HEK293T (cell line): ENCODE results near the gene HOXB2.
A peak's percentile ranks its signal among the peaks of the same experiment; 100 is the strongest.

ENCODE experiments used
- CTCF ChIA-PET: fragments of 350-600 bp; formaldehyde crosslinking; extraction: SDS; loops from one replicate; lab custom pipeline; 2021; ENCODE audit warnings: antibody characterized with exemption, inconsistent platforms; lab: Yijun Ruan, JAX
- POLR2A ChIA-PET: fragments of 350-600 bp; formaldehyde crosslinking; extraction: SDS; loops from one replicate; lab custom pipeline; 2020; ENCODE audit warnings: antibody characterized with exemption, inconsistent platforms; lab: Yijun Ruan, JAX
- DNase-seq: peaks from one replicate; pipeline ENCODE4 v3.0.0; 2012; ENCODE audit warnings: mixed read lengths; ENCODE audit errors: extremely low spot score
- ARNT ChIP-seq: fragments of 450-650 bp; IDR thresholded peaks from 2 replicates; pipeline ENCODE4 v1.6.1; 2017; ENCODE audit warnings: mild to moderate bottlenecking
- BHLHE40 ChIP-seq: fragments of 450-650 bp; IDR thresholded peaks from 2 replicates; pipeline ENCODE4 v1.6.1; 2016; ENCODE audit warnings: mild to moderate bottlenecking, moderate library complexity, borderline replicate concordance
- CTBP1 ChIP-seq: fragments of 450-650 bp; IDR thresholded peaks from 2 replicates; pipeline ENCODE4 v1.6.1; 2016; ENCODE audit warnings: borderline replicate concordance
- ELF4 ChIP-seq: fragments of 450-650 bp; IDR thresholded peaks from 2 replicates; pipeline ENCODE4 v1.6.1; 2017; ENCODE audit warnings: antibody characterized with exemption
- FOXA1 ChIP-seq: fragments of 450-650 bp; IDR thresholded peaks from 2 replicates; pipeline ENCODE4 v1.6.1; 2016; ENCODE audit warnings: mild to moderate bottlenecking
- FOXK2 ChIP-seq: fragments of 450-650 bp; IDR thresholded peaks from 2 replicates; pipeline ENCODE4 v1.6.1; 2016; ENCODE audit warnings: mild to moderate bottlenecking
- FOXM1 ChIP-seq: fragments of 450-650 bp; IDR thresholded peaks from 2 replicates; pipeline ENCODE4 v1.6.1; 2017; ENCODE audit warnings: mild to moderate bottlenecking, borderline replicate concordance
- HDGF ChIP-seq: fragments of 450-650 bp; IDR thresholded peaks from 2 replicates; pipeline ENCODE4 v1.6.1; 2017; ENCODE audit warnings: antibody characterized with exemption, borderline replicate concordance
- L3MBTL2 ChIP-seq: fragments of 450-650 bp; conservative IDR thresholded peaks from 2 replicates; pipeline ENCODE4 v1.6.1; 2016; ENCODE audit warnings: mild to moderate bottlenecking
- LEF1 ChIP-seq: fragments of 450-650 bp; IDR thresholded peaks from 2 replicates; pipeline ENCODE4 v1.6.1; 2017; ENCODE audit warnings: mild to moderate bottlenecking, borderline replicate concordance
- NFRKB ChIP-seq: fragments of 450-650 bp; IDR thresholded peaks from 2 replicates; pipeline ENCODE4 v1.6.1; 2016; ENCODE audit warnings: mild to moderate bottlenecking, moderate library complexity
- SP1 ChIP-seq: fragments of 450-650 bp; IDR thresholded peaks from 2 replicates; pipeline ENCODE4 v1.6.1; 2017
- SUZ12 ChIP-seq: fragments of 450-650 bp; IDR thresholded peaks from 2 replicates; pipeline ENCODE4 v1.6.1; 2016; ENCODE audit warnings: mild to moderate bottlenecking
- TARDBP ChIP-seq: fragments of 450-650 bp; IDR thresholded peaks from 2 replicates; pipeline ENCODE4 v1.6.1; 2016
- ZNF384 ChIP-seq: fragments of 450-650 bp; IDR thresholded peaks from 2 replicates; pipeline ENCODE4 v1.6.1; 2016
- TF ChIP-seq, protein P1 (sequence below): fragments of 450-650 bp; IDR thresholded peaks from 2 replicates; pipeline ENCODE4 v1.6.1; 2016

The HOXB2 gene

DNA sequence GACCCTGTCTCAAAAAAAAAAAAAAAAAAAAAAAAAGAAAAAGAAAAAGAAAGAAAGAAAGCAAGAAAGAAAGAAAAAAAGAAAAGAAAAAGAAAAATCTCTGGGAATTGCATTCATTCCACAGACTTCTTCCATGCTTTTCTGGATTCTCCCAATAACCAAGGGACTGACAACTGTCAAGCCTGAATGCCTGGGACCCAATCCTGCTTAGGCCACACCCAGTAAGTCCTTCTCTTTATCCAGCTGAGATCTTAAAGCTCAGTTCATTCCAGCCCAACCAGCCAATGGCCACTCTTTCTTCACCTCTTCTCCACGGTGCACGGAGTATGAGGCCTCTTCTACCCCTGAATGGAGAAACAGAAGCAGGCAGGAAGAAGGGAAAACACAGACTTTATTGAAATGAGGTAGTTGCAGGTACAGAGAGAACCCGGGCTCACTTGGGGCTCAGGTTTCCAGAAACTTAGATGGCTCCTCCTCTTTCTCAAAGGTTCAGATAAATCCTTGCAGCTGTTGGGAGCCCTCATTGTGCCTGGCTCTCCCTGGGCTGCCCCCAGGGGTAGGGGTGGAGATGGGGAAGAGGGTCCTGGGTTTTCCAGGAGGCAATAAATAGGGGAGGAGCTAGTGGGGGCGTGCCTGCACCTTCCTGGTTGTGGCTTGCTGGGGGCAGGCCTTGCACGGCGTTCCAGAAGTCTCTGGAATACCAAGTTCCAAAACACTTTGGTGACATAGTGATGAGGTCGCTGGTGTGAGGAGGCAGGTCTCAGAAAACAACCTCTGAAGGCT lies 16.6 kb downstream of the HOXB2 start:
- DNase-seq: no peak
- TF ChIP-seq TARDBP (no peak), ZNF384 (peak; percentile 61; the same call in 1 of the 2 replicates)
- ChIA-PET CTCF (no interaction called here), POLR2A (interaction anchor here (0.9 kb wide), 1 partner anchor 18 kb away, joined by 3 read pairs; no protein-coding TSS in a partner anchor)

DNA sequence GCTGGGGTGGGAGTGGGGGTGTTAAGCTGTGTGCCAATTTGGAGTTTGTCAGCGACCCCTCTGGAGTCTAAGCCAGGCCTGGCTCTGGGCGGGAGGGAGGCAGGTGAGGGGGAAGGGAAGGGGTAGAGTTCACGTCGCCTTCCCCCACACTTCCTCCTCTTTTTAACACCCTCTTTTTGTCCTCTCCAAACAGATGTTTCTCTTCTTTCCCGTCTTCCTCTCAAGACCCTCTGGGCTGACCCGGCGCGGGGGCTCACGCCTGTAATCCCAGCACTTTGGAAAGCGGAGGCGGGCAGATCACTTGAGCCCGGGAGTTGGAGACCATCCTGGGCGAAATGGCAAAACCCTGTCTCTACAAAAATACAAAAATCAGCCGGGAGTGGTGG lies 17.4 kb downstream of the HOXB2 start:
- TF ChIP-seq NFRKB (no peak), ZNF384 (no peak), ELF4 (no peak)
- CTCF ChIA-PET: no interaction called here
- no peak for DNase-seq
- POLR2A ChIA-PET: no interaction called here

DNA sequence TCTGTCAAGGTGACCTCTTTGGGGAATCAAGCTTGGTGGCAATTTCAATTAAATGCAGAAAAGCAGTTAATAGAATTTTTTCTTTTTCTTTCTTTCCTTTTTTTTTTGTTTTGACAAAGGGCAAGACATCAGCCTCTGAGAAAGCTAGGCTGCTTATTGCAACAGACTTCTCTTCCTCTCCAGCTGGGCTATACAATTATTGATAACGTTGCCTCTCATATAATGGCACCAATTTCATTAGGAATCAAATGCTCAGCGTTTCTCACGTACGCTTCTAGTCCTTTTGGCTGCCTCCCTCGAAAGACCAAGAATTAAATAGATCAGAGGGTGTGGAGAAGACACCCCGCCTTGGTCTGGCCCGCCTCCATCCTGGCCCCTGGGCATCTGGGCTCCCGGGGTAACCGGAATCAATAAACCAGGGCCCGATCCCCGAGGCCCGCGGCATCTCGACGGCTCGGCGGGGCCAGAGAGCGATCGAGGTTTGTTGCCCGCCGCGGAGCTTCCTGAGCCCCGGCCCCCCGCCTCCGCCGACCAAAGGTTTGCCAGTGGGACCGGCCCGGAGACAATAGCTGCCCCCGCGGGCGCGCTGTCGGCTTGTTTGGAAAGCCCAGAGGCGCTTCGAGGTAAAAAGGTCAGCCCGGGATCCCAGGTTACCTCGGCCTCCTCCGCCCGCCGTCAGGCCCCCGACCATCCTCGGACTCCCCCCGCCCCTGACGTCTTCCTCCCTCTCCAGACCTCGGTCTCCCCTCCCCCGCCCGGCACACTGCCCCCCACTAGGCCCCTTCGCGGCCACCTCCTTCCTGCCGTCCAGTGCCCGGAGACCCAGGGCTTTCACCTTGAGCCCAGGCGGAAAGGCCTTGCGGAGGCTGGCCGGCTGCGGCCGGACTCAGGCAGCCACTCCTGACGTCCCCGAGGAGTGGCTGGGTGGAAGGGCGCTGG lies 18.0 kb downstream of the HOXB2 start:
- DNase-seq: no peak
- TF ChIP-seq, protein P1, sequence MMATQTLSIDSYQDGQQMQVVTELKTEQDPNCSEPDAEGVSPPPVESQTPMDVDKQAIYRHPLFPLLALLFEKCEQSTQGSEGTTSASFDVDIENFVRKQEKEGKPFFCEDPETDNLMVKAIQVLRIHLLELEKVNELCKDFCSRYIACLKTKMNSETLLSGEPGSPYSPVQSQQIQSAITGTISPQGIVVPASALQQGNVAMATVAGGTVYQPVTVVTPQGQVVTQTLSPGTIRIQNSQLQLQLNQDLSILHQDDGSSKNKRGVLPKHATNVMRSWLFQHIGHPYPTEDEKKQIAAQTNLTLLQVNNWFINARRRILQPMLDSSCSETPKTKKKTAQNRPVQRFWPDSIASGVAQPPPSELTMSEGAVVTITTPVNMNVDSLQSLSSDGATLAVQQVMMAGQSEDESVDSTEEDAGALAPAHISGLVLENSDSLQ: no peak
- TF ChIP-seq L3MBTL2: no peak
- TF ChIP-seq TARDBP: no peak
- no peak for TF ChIP-seq LEF1
- TF ChIP-seq ELF4: no peak
- no peak for TF ChIP-seq FOXM1
- no peak for TF ChIP-seq FOXA1
- TF ChIP-seq BHLHE40: no peak
- no peak for TF ChIP-seq SUZ12
- TF ChIP-seq NFRKB: no peak
- no peak for TF ChIP-seq ARNT
- TF ChIP-seq HDGF: no peak
- TF ChIP-seq SP1: no peak
- TF ChIP-seq ZNF384: no peak
- TF ChIP-seq FOXK2: no peak
- no peak for TF ChIP-seq CTBP1
- ChIA-PET POLR2A (no interaction called here), CTCF (no interaction called here)

GRCh38 chr17:48523010-48523409 lies 21.9 kb downstream of the HOXB2 start:
- no peak for DNase-seq
- no peak for TF ChIP-seq HDGF
- no peak for TF ChIP-seq SP1
- no peak for TF ChIP-seq BHLHE40
- TF ChIP-seq FOXM1: no peak
- TF ChIP-seq ZNF384: no peak
- TF ChIP-seq TARDBP: no peak
- TF ChIP-seq L3MBTL2: no peak
- TF ChIP-seq ELF4: no peak
- CTCF ChIA-PET: interaction anchor here (1.1 to 1.4 kb wide), 3 partner anchors 10 to 25 kb away, joined by 4 to 7 read pairs (median 5); no protein-coding TSS in a partner anchor
- POLR2A ChIA-PET: interaction anchor here (0.9 kb wide), 1 partner anchor 19 kb away, joined by 3 read pairs; no protein-coding TSS in a partner anchor

GRCh38 chr17:48522031-48522653 lies 22.8 kb downstream of the HOXB2 start:
- TF ChIP-seq ZNF384: no peak
- TF ChIP-seq ELF4: no peak
- TF ChIP-seq SUZ12: no peak
- no peak for TF ChIP-seq HDGF
- TF ChIP-seq BHLHE40: no peak
- TF ChIP-seq L3MBTL2: no peak
- TF ChIP-seq, protein P1: no peak
- no peak for TF ChIP-seq FOXK2
- TF ChIP-seq FOXM1: no peak
- no peak for TF ChIP-seq LEF1
- TF ChIP-seq ARNT: no peak
- TF ChIP-seq TARDBP: no peak
- no peak for TF ChIP-seq CTBP1
- no peak for TF ChIP-seq SP1
- TF ChIP-seq FOXA1: no peak
- no peak for TF ChIP-seq NFRKB
- POLR2A ChIA-PET: interaction anchor here (0.7 to 0.9 kb wide), 2 partner anchors 12 to 20 kb away, joined by 3 to 4 read pairs; no protein-coding TSS in a partner anchor
- CTCF ChIA-PET: interaction anchor here (0.7 to 1.4 kb wide), 3 partner anchors 11 to 26 kb away, joined by 4 to 7 read pairs (median 6); no protein-coding TSS in a partner anchor
- no peak for DNase-seq

DNA sequence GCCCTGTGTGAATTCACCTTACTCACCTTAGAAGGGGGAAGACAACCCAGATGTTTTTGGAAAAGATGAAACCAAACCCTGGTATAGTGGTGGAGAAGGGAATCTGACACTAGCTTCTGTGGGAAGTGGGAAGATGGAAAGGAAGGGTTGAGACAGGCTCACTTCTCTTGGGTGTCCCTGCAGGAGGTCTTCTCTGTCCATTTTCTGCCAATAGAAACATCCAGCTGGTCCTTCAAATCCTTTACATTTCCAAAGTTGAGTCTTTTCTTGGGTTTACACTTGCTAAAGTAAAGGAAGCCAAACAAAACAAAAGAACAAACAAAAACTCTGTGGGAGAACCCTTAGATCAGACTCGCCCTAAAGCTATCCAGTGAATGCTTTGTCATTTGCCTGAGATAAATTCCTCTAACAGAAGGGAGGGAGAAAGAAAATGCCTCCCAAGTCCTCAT lies 24.3 kb downstream of the HOXB2 start:
- TF ChIP-seq TARDBP: no peak
- no peak for TF ChIP-seq ZNF384
- no peak for TF ChIP-seq LEF1
- TF ChIP-seq ELF4: no peak
- TF ChIP-seq, protein P1: no peak
- TF ChIP-seq NFRKB: no peak
- TF ChIP-seq FOXM1: no peak
- no peak for TF ChIP-seq BHLHE40
- no peak for TF ChIP-seq ARNT
- TF ChIP-seq L3MBTL2: no peak
- no peak for TF ChIP-seq SUZ12
- POLR2A ChIA-PET: no interaction called here
- no peak for DNase-seq
- CTCF ChIA-PET: no interaction called here
